A549 (cell line): ENCODE data around the gene ALDH3B1. TPM values are rescaled to one million over a fixed set of nuclear protein-coding genes. Genes with fewer than 3 reads are reported as not detected.

Source experiments
- ATAC-seq, 2 experiments: fragments of 200-7000 bp in 1 of 2; fragments of >200 bp in 1 of 2; cut with Nextera tagmentation in 1 of 2; cut with Tn5 transposase in 1 of 2; 3 replicates each; pipeline versions ENCODE4 v1.8.0 to v1.9.1; 2018 to 2020; ENCODE audit warnings: mild to moderate bottlenecking in 1 of 2, moderate library complexity in 1 of 2
- CTCF ChIA-PET: fragments of 300-600 bp; sonication (Branson Sonifier 250); formaldehyde crosslinking; extraction: SDS; loops from one replicate; lab custom pipeline; 2021; ENCODE audit warnings: antibody characterized with exemption, inconsistent platforms; lab: Yijun Ruan, JAX
- POLR2A ChIA-PET: fragments of 350-600 bp; formaldehyde crosslinking; extraction: SDS; loops from one replicate; lab custom pipeline; 2021; ENCODE audit warnings: antibody characterized with exemption, inconsistent platforms; lab: Yijun Ruan, JAX
- DNase-seq, 2 experiments: peaks; one replicate each; pipeline versions ENCODE4 v3.0.0 to v3.0.0-alpha.2; 2011 to 2016; ENCODE audit warnings: low read depth in 1 of 2, low spot score in 1 of 2
- FAIRE-seq: peaks from 2 replicates; lab custom pipeline; 2011; peaks lifted over from hg19 to GRCh38; lab: Jason Lieb, UNC
- H3K27ac ChIP-seq, 2 experiments: fragments of >200 bp; sonication (Bioruptor Twin); formaldehyde crosslinking; 3 replicates each; pipeline ENCODE4 v1.5.1; 2016 to 2017
- H3K4me1 ChIP-seq: fragments of >200 bp; sonication (Bioruptor Twin); formaldehyde crosslinking; 3 replicates; pipeline ENCODE4 v1.6.1; 2016
- H3K4me2 ChIP-seq: fragments of >200 bp; sonication (Bioruptor Twin); formaldehyde crosslinking; 3 replicates; pipeline ENCODE4 v1.6.1; 2016
- H3K4me3 ChIP-seq: fragments of >200 bp; sonication (Bioruptor Twin); formaldehyde crosslinking; 3 replicates; pipeline ENCODE4 v1.5.1; 2016
- H3K9me3 ChIP-seq: fragments of >200 bp; sonication (Bioruptor Twin); formaldehyde crosslinking; 3 replicates; pipeline ENCODE4 v1.6.1; 2016
- ATOH8 ChIP-seq: fragments of 250-450 bp; sonication (Bioruptor Pico); IDR thresholded peaks from 2 replicates; pipeline ENCODE4 v1.5.0; 2020; ENCODE audit warnings: low read depth, mild to moderate bottlenecking, moderate library complexity
- BCL3 ChIP-seq: fragments of >200 bp; sonication (Bioruptor Twin); formaldehyde crosslinking; IDR thresholded peaks from 3 replicates; pipeline ENCODE4 v1.6.1; 2016
- BHLHE40 ChIP-seq: IDR thresholded peaks from 2 replicates; pipeline ENCODE4 v1.6.1; 2012; ENCODE audit warnings: low read depth, low read length, inconsistent platforms
- CTCF ChIP-seq: fragments of >200 bp; sonication (Bioruptor Twin); formaldehyde crosslinking; IDR thresholded peaks from 3 replicates; pipeline ENCODE4 v1.5.1; 2016
- E2F6 ChIP-seq: IDR thresholded peaks from 2 replicates; pipeline ENCODE4 v1.6.1; 2012; ENCODE audit warnings: low read depth, borderline replicate concordance
- EHF ChIP-seq: fragments of 250-450 bp; sonication (Bioruptor Pico); IDR thresholded peaks from 2 replicates; pipeline ENCODE4 v1.5.0; 2020; ENCODE audit warnings: mild to moderate bottlenecking
- EHMT2 ChIP-seq: fragments of 200-600 bp; sonication (generic); IDR thresholded peaks from 2 replicates; pipeline ENCODE4 v1.6.1; 2016; ENCODE audit warnings: antibody characterized with exemption, low read depth, mild to moderate bottlenecking, moderate library complexity
- FOSL2 ChIP-seq, 2 experiments: fragments of 450-650 bp in 1 of 2; fragments of >200 bp in 1 of 2; sonication (Bioruptor Twin) in 1 of 2; formaldehyde crosslinking; IDR thresholded peaks; 2 replicates each; pipeline versions ENCODE4 v1.5.0 to v1.6.1; 2016 to 2020; ENCODE audit warnings: mild to moderate bottlenecking in 1 of 2, moderate library complexity in 1 of 2
- FOXS1 ChIP-seq: fragments of 250-450 bp; sonication (Bioruptor Pico); IDR thresholded peaks from 2 replicates; pipeline ENCODE4 v1.5.0; 2020; ENCODE audit warnings: mild to moderate bottlenecking, moderate library complexity
- HOXB5 ChIP-seq: fragments of 250-450 bp; sonication (Bioruptor Pico); IDR thresholded peaks from 2 replicates; pipeline ENCODE4 v1.5.0; 2020; ENCODE audit warnings: mild to moderate bottlenecking, moderate library complexity
- KDM5A ChIP-seq: fragments of 200-600 bp; sonication (generic); IDR thresholded peaks from 2 replicates; pipeline ENCODE4 v1.6.1; 2016; ENCODE audit warnings: antibody characterized with exemption, mild to moderate bottlenecking
- NR3C1 ChIP-seq: fragments of >200 bp; sonication (Bioruptor Twin); formaldehyde crosslinking; IDR thresholded peaks from 3 replicates; pipeline ENCODE4 v1.6.1; 2017
- PBX3 ChIP-seq: IDR thresholded peaks from 2 replicates; pipeline ENCODE4 v1.6.1; 2012
- POLR2AphosphoS2 ChIP-seq: conservative IDR thresholded peaks from 2 replicates; pipeline ENCODE4 v1.6.1; 2012; ENCODE audit warnings: low read length, improper control_type of control experiment, inconsistent platforms
- RARB ChIP-seq: fragments of 250-450 bp; sonication (Bioruptor Pico); IDR thresholded peaks from 2 replicates; pipeline ENCODE4 v1.8.0; 2021; ENCODE audit warnings: mild to moderate bottlenecking, moderate library complexity
- TFCP2L1 ChIP-seq: fragments of 250-450 bp; sonication (Bioruptor Pico); IDR thresholded peaks from 2 replicates; pipeline ENCODE4 v1.5.0; 2021; ENCODE audit warnings: mild to moderate bottlenecking
- TP53 ChIP-seq: fragments of 250-450 bp; sonication (Bioruptor Pico); IDR thresholded peaks from 2 replicates; pipeline ENCODE4 v1.5.0; 2021; ENCODE audit warnings: mild to moderate bottlenecking, moderate library complexity
- USF2 ChIP-seq: fragments of 450-650 bp; IDR thresholded peaks from 2 replicates; pipeline ENCODE4 v1.6.1; 2014; ENCODE audit warnings: antibody characterized with exemption
- ZFP36 ChIP-seq: fragments of 450-650 bp; IDR thresholded peaks from 2 replicates; pipeline ENCODE4 v1.6.1; 2014; ENCODE audit warnings: borderline replicate concordance; ENCODE audit not compliant: partially characterized antibody
- ZNF302 ChIP-seq: fragments of 250-450 bp; sonication (Bioruptor Pico); IDR thresholded peaks from 2 replicates; pipeline ENCODE4 v1.9.0; 2021; ENCODE audit warnings: inconsistent platforms, mild to moderate bottlenecking, moderate library complexity
- WGBS: methylation state at CpG from one replicate; pipeline ENCODE4 v1.1.6; 2017; ENCODE audit errors: missing lambda C conversion rate; 5-methylcytosine and 5-hydroxymethylcytosine counted together
- polyA plus RNA-seq, 4 experiments: library from polyadenylated mRNA; depleted of rRNA in 3 of 4; stranded (reverse); fragments of >200 nt; fragmentation: RNase III in 1 of 4; extraction: RNeasy Plus Mini Kit Qiagen cat#74134 plus additional on column Dnase treatment in 1 of 4; gene quantifications; 2 replicates in 3 of 4; 3 replicates in 1 of 4; pipeline ENCODE4 v1.2.3, GENCODE V29; 2011 to 2017

The ALDH3B1 gene
- polyA plus RNA-seq, 2 of the 4 experiments (the other 2 are of a cell fraction): 93.7 to 130 TPM

GRCh38 chr11:68027667-68028066 lies 17.5 kb downstream of the ALDH3B1 start:
- ATAC-seq: no peak
- WGBS: 89% methylated on average over 10 of the region's 21 CpGs
- DNase-seq: no peak
- POLR2A ChIA-PET: interaction anchor here (1.0 to 5.3 kb wide), 3 partner anchors 11 to 17 kb away, joined by 3 to 37 read pairs (median 20); partner anchors contain the start of genes ALDH3B1 and TCIRG1
- Histone ChIP-seq H3K4me1 (peaks cover 64% of the 10 kb centered on the region), H3K4me3 (no peak overlapping the region), H3K27ac (peak overlapping the region; percentile 88 to 98), H3K9me3 (no peaks in the 10 kb centered on the region), H3K4me2 (peak overlapping the region; percentile 82)
- no peak for FAIRE-seq
- CTCF ChIA-PET: interaction anchor here (0.9 to 12.3 kb wide), 6 partner anchors 8 to 33 kb away, joined by 3 to 204 read pairs (median 11); partner anchors contain the start of genes ALDH3B1 and UNC93B1
- TF ChIP-seq BHLHE40 (no peak), EHF (CRISPR knock-in tag) (no peak), ATOH8 (CRISPR knock-in tag) (0 out of 2 replicates have a peak, but pooled peaks have one; percentile 21), NR3C1 (no peak), TFCP2L1 (CRISPR knock-in tag) (no peak), TP53 (CRISPR knock-in tag) (0 out of 2 replicates have a peak, but pooled peaks have one; percentile 55), FOXS1 (CRISPR knock-in tag) (no peak), E2F6 (peak; percentile 17; the same call in 1 of the 2 replicates), ZFP36 (no peak), ZNF302 (no peak), POLR2AphosphoS2 (no peak)
- TF ChIP-seq, all 56 proteins: peak for 3

- TF ChIP-seq USF2 (no peak), FOSL2 (IDR thresholded peaks at IDR 0.05) (no peak), FOSL2 (CRISPR knock-in tag; IDR thresholded peaks at IDR 0.05) (0 out of 2 replicates have a peak, but pooled peaks have one; percentile 2), BCL3 (0 out of 3 replicates have a peak, but pooled peaks have one; percentile 9), PBX3 (no peak), HOXB5 (CRISPR knock-in tag) (no peak), EHMT2 (no peak), KDM5A (no peak), RARB (CRISPR knock-in tag) (no peak), CTCF (no peak)
- CTCF ChIA-PET: interaction anchor here (0.6 to 12.3 kb wide), 8 partner anchors 9 to 177 kb away, joined by 3 to 204 read pairs (median 6); partner anchors contain the start of genes ALDH3B1 and UNC93B1
- POLR2A ChIA-PET: interaction anchor here (1.1 to 5.3 kb wide), 3 partner anchors 15 to 24 kb away, joined by 3 to 37 read pairs (median 20); partner anchors contain the start of gene ALDH3B1
- DNase-seq (peak in 1 of 2 experiments; percentile 40), ATAC-seq (no peak), FAIRE-seq (no peak)
- WGBS: 80% methylated on average over 12 of the region's 12 CpGs
- Histone ChIP-seq H3K9me3 (no peaks in the 10 kb centered on the region), H3K4me1 (peaks cover 73% of the 10 kb centered on the region), H3K27ac (peak overlapping the region; percentile 88 to 98), H3K4me2 (peak overlapping the region; percentile 82), H3K4me3 (peak overlapping the region; percentile 94)
These were observed 18.8 kb downstream of the ALDH3B1 start for GRCh38 chr11:68028802-68029545.
